SK-N-MC (cell line): ENCODE data around the gene ABCG4.

Experiments
- DNase-seq: peaks from one replicate; pipeline ENCODE4 v3.0.0-alpha.2; 2011; ENCODE audit warnings: low read depth, low spot score
- H3K27ac ChIP-seq: fragments of 200-600 bp; sonication (generic); 2 replicates; pipeline ENCODE4 v1.5.1; 2016; ENCODE audit warnings: mixed run types
- H3K36me3 ChIP-seq: fragments of 200-600 bp; sonication (generic); 2 replicates; pipeline ENCODE4 v1.6.1; 2017; ENCODE audit warnings: antibody characterized with exemption, low read length, mixed read lengths; ENCODE audit not compliant: insufficient read depth
- H3K4me3 ChIP-seq: fragments of 200-600 bp; sonication (generic); 2 replicates; pipeline ENCODE4 v1.5.1; 2016
- H3K9ac ChIP-seq: fragments of 200-600 bp; sonication (generic); 2 replicates; pipeline ENCODE4 v1.8.0; 2017; ENCODE audit warnings: mixed run types, mixed read lengths; ENCODE audit not compliant: insufficient read length
- H3K9me3 ChIP-seq: fragments of 200-600 bp; sonication (generic); 2 replicates; pipeline ENCODE4 v1.6.1; 2017; ENCODE audit warnings: low read depth, mild to moderate bottlenecking, antibody characterized with exemption, low read length, moderate library complexity, mixed read lengths
- EZH2 ChIP-seq: fragments of 200-600 bp; sonication (generic); IDR thresholded peaks from one replicate; pipeline ENCODE4 v1.6.1; 2017; ENCODE audit warnings: antibody characterized with exemption
- FOXP2 ChIP-seq: optimal IDR thresholded peaks from 2 replicates; pipeline ENCODE3; 2011; ENCODE audit warnings: mild to moderate bottlenecking, moderate library complexity; ENCODE audit not compliant: insufficient read depth; ENCODE audit errors: extremely low read length, control extremely low read depth
- POLR2AphosphoS5 ChIP-seq: IDR thresholded peaks from 2 replicates; pipeline ENCODE4 v1.6.1; 2012; ENCODE audit warnings: mild to moderate bottlenecking, low read depth, low read length, borderline replicate concordance

The ABCG4 gene

GRCh38 chr11:119167933-119168332 is 19.1 kb downstream of the ABCG4 start:
- no peak for DNase-seq
- Histone ChIP-seq H3K27ac (no peak overlapping the region), H3K4me3 (no peak overlapping the region), H3K9me3 (no peaks in the 10 kb centered on the region), H3K9ac (no peak overlapping the region), H3K36me3 (no peaks in the 10 kb centered on the region)
- TF ChIP-seq EZH2 (no peak), FOXP2 (no peak), POLR2AphosphoS5 (no peak)

- Histone ChIP-seq H3K9ac (no peak within 1 kb of the TSS), H3K9me3 (no peaks in the 10 kb centered on the region), H3K4me3 (no peak within 1 kb of the TSS), H3K27ac (no peak within 1 kb of the TSS), H3K36me3 (no peaks in the 10 kb centered on the region)
- TF ChIP-seq EZH2 (no peak), POLR2AphosphoS5 (no peak), FOXP2 (no peak)
- no peak for DNase-seq
Measured at GRCh38 chr11:119168471-119169281, 19.8 kb downstream of the ABCG4 start, which contains the start of gene NLRX1. Gene NLRX1, plus strand, starts transcription at chr11:119168725. Its CDS starts 2,679 bp downstream, at chr11:119171404.

DNA sequence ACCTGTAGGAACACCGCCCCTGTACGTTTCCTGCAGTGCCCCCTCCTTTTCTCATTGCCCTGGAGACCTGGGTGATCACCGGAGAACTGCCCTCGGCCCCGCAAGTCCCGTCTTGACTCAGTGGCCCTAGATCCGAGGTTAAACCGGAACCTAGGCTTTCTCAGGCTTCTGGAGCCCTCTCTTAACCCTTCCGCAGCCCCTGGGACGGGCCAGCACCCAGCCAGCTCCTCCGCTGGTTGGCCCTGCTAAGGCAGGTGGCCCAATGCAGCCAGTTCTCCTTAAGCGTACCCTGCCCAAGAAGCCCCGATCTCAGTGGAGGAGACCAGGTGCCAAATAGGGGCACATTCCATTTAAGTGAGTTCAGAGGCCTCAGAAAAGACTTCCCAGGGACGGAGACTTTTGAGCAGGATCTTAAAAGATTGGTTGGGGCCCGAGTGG is 20.4 kb downstream of the ABCG4 start:
- Histone ChIP-seq H3K27ac (no peak overlapping the region), H3K36me3 (no peaks in the 10 kb centered on the region), H3K4me3 (no peak overlapping the region), H3K9ac (no peak overlapping the region), H3K9me3 (no peaks in the 10 kb centered on the region)
- TF ChIP-seq FOXP2 = no peak
- TF ChIP-seq POLR2AphosphoS5 = no peak
- no peak for TF ChIP-seq EZH2
- DNase-seq = no peak

DNA sequence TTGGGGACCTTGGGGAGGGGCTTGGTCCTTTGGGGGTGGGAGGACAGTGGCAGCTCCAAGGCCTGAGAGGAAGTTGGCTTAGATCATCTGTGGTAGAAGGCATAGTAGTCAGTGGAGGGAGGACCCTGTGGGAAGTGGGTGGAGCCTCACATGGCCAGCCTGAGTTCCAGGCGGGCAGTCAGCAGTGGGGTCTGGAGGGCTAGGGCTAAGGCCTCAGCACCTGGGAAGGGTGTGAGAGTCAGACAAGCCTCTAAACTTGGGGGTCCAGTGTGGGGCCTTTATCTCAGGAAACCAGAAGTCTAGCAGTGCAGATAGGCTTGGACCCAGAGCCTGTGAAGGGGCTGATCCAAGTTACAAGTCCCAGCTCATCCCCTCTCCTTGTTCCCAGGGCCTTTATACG is 23.7 kb downstream of the ABCG4 start:
- Histone ChIP-seq H3K27ac (no peak overlapping the region), H3K9me3 (no peaks in the 10 kb centered on the region), H3K36me3 (no peaks in the 10 kb centered on the region), H3K9ac (no peak overlapping the region), H3K4me3 (no peak overlapping the region)
- no peak for DNase-seq
- no peak for TF ChIP-seq EZH2
- no peak for TF ChIP-seq POLR2AphosphoS5
- no peak for TF ChIP-seq FOXP2

DNA sequence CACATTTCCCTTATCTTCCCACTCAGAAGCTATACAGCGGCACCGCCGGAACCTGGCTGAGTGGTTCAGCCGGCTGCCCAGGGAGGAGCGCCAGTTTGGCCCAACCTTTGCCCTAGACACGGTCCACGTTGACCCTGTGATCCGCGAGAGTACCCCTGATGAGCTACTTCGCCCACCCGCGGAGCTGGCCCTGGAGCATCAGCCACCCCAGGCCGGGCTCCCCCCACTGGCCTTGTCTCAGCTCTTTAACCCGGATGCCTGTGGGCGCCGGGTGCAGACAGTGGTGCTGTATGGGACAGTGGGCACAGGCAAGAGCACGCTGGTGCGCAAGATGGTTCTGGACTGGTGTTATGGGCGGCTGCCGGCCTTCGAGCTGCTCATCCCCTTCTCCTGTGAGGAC is 24.6 kb downstream of the ABCG4 start:
- no peak for TF ChIP-seq POLR2AphosphoS5
- TF ChIP-seq EZH2 = no peak
- no peak for TF ChIP-seq FOXP2
- no peaks in the 10 kb centered on the region for H3K36me3 ChIP-seq
- H3K9me3 ChIP-seq = no peaks in the 10 kb centered on the region
- no peak overlapping the region for H3K27ac ChIP-seq
- DNase-seq = no peak
- H3K9ac ChIP-seq = no peak overlapping the region
- H3K4me3 ChIP-seq = no peak overlapping the region

DNA sequence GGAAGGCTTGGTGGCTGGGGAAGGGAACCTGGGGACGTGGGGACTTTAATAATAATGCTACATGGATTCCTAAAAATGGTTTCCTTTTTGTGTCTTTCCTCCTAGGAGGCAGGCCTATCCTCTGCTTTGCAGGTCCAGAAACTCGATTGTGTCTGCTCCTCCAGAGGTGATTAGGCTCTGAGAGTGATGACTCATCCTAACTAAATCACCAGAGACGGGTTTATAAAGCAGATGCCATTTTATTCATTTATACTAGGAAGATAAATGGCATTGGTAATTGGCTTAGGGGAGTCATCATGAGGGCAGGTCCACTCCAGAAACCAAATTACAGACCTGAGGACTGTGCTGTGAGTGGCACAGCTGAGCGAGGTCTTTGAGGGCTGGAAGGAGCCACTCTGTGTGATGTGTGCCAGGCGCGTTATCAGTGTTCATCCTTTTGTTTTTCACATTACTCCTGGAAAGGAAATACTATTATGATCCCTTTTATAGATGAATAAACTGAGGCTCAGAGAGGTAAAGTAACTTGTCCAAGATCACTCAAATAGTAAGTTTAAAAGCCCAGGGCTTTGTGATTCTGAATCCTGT is 26.7 kb downstream of the ABCG4 start:
- TF ChIP-seq EZH2 (no peak), FOXP2 (no peak)
- Histone ChIP-seq H3K9me3 (no peaks in the 10 kb centered on the region), H3K27ac (no peak overlapping the region), H3K9ac (no peak overlapping the region), H3K4me3 (no peak overlapping the region), H3K36me3 (no peaks in the 10 kb centered on the region)
- no peak for DNase-seq

DNA sequence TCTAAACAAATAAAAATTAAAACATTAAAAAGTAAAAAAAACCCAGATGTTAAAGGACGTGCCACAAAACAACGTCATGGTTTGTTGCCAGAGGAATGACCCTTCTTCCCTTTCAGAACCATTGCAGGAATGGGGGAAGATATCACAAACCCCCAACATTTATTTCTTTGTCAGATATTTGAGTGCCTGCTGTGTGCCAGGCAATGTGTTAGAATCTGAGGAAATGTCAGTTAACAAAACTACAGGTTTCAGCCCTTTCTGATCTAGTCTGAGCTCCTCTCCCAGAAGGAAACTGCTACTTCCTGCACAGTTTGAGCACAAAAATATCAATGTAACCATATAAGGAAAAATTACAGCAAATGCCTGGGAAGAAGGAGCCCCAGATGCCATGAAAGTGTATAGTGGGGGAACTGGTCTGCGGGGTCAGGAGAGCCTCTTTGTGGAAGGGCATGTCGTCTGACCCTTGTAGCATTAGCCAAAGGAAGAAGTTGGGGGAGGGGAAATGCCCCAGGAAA is 29.4 kb downstream of the ABCG4 start:
- Histone ChIP-seq H3K27ac (no peak overlapping the region), H3K4me3 (no peak overlapping the region), H3K9ac (peak overlapping the region; percentile 22), H3K36me3 (no peaks in the 10 kb centered on the region), H3K9me3 (no peaks in the 10 kb centered on the region)
- TF ChIP-seq POLR2AphosphoS5 = no peak
- DNase-seq = no peak

GRCh38 chr11:119179342-119179741 is 30.5 kb downstream of the ABCG4 start:
- DNase-seq = no peak
- no peak for TF ChIP-seq POLR2AphosphoS5
- no peak for TF ChIP-seq FOXP2
- no peak for TF ChIP-seq EZH2
- H3K9ac ChIP-seq = no peak overlapping the region
- H3K36me3 ChIP-seq = no peaks in the 10 kb centered on the region
- H3K4me3 ChIP-seq = no peak overlapping the region
- no peak overlapping the region for H3K27ac ChIP-seq
- H3K9me3 ChIP-seq = no peaks in the 10 kb centered on the region
